KMS-11 (cell line): ENCODE measurements around the gene IFNAR1.

ENCODE experiments used
- H2AFZ ChIP-seq: fragments of 200-600 bp; sonication (generic); 2 replicates; pipeline ENCODE4 v1.6.1; 2016; ENCODE audit warnings: antibody characterized with exemption, mixed run types, low read depth
- H3K27ac ChIP-seq: fragments of 200-600 bp; sonication (generic); 2 replicates; pipeline ENCODE4 v1.6.1; 2016; ENCODE audit warnings: mild to moderate bottlenecking, mixed run types
- H3K27me3 ChIP-seq: fragments of 200-600 bp; sonication (generic); 2 replicates; pipeline ENCODE4 v1.6.1; 2017; ENCODE audit warnings: mild to moderate bottlenecking, low read depth, mixed run types, moderate library complexity; ENCODE audit not compliant: insufficient read depth
- H3K36me3 ChIP-seq: fragments of 200-600 bp; sonication (generic); 2 replicates; pipeline ENCODE4 v1.6.1; 2017; ENCODE audit warnings: mild to moderate bottlenecking, mixed run types; ENCODE audit not compliant: insufficient read depth
- H3K4me1 ChIP-seq: fragments of 200-600 bp; sonication (generic); 2 replicates; pipeline ENCODE4 v1.6.1; 2016; ENCODE audit warnings: mild to moderate bottlenecking, low read depth, mixed run types; ENCODE audit not compliant: poor library complexity, severe bottlenecking
- H3K4me2 ChIP-seq: fragments of 200-600 bp; sonication (generic); 2 replicates; pipeline ENCODE4 v1.7.0; 2016; ENCODE audit warnings: mild to moderate bottlenecking, mixed run types
- H3K4me3 ChIP-seq: fragments of 200-600 bp; sonication (generic); IDR thresholded peaks from 2 replicates; pipeline ENCODE4 v1.6.1; 2017; ENCODE audit warnings: low read depth, low read length, mixed read lengths; ENCODE audit not compliant: insufficient read depth
- H3K79me2 ChIP-seq: fragments of 200-600 bp; sonication (generic); 2 replicates; pipeline ENCODE4 v1.6.1; 2016; ENCODE audit warnings: low read depth, mixed run types; ENCODE audit not compliant: insufficient read depth
- H3K9ac ChIP-seq: fragments of 200-600 bp; sonication (generic); 2 replicates; pipeline ENCODE4 v1.6.1; 2016; ENCODE audit warnings: mild to moderate bottlenecking, mixed run types
- H4K20me1 ChIP-seq: fragments of 200-600 bp; sonication (generic); 2 replicates; pipeline ENCODE4 v1.6.1; 2016; ENCODE audit warnings: mild to moderate bottlenecking, mixed run types; ENCODE audit not compliant: insufficient read depth
- CTCF ChIP-seq: fragments of 200-600 bp; sonication (generic); conservative IDR thresholded peaks from 2 replicates; pipeline ENCODE4 v1.6.1; 2017; ENCODE audit warnings: low read depth, mild to moderate bottlenecking, antibody characterized with exemption, low read length, moderate library complexity, mixed read lengths

IFNAR1 gene

GRCh38 chr21:33308586-33309490 lies 15.9 kb upstream of the IFNAR1 start:
- peaks cover 55% of the 10 kb centered on the region for H3K4me1 ChIP-seq
- no peak overlapping the region for H3K4me3 ChIP-seq
- H3K36me3 ChIP-seq = no peaks in the 10 kb centered on the region
- no peaks in the 10 kb centered on the region for H3K27me3 ChIP-seq
- H2AFZ ChIP-seq = peak overlapping the region; percentile 3; the same call in 1 of the 2 replicates
- no peaks in the 10 kb centered on the region for H4K20me1 ChIP-seq
- no peak overlapping the region for H3K9ac ChIP-seq
- peak overlapping the region; percentile 68 for H3K4me2 ChIP-seq
- peak overlapping the region; percentile 36 for H3K27ac ChIP-seq
- H3K79me2 ChIP-seq = no peaks in the 10 kb centered on the region
- peak; percentile 47 for TF ChIP-seq CTCF

DNA sequence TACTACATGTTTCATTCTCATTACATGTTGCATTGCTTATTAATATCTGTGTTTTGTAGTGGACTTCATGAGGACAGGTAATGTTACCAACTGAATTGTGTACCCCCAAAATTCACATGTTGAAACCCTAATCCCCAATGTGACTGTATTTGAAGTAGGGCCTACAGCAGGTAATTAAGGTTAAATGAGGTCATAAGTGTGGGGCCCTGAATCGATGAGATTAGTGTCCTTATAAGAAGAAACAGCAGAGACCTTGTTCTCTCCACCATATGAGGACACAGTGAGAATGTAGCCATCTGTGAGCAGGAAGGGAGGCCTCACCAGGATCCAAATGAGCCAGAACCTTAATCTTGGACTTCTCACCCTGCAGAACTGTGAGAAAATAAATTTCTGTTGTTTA lies 15.0 kb upstream of the IFNAR1 start:
- Histone ChIP-seq H3K4me1 (peaks cover 64% of the 10 kb centered on the region), H3K27ac (peak overlapping the region; percentile 36; the same call in 1 of the 2 replicates), H3K36me3 (no peaks in the 10 kb centered on the region), H3K79me2 (no peaks in the 10 kb centered on the region), H2AFZ (no peak overlapping the region), H3K9ac (no peak overlapping the region), H3K27me3 (no peaks in the 10 kb centered on the region), H4K20me1 (no peaks in the 10 kb centered on the region), H3K4me3 (no peak overlapping the region), H3K4me2 (peak overlapping the region; percentile 68)
- TF ChIP-seq CTCF = no peak

GRCh38 chr21:33312121-33312520 lies 12.6 kb upstream of the IFNAR1 start:
- no peaks in the 10 kb centered on the region for H3K36me3 ChIP-seq
- no peak for TF ChIP-seq CTCF
- H3K9ac ChIP-seq = no peak overlapping the region
- no peaks in the 10 kb centered on the region for H3K79me2 ChIP-seq
- no peaks in the 10 kb centered on the region for H4K20me1 ChIP-seq
- no peak overlapping the region for H2AFZ ChIP-seq
- H3K27me3 ChIP-seq = no peaks in the 10 kb centered on the region
- H3K4me1 ChIP-seq = peaks cover 62% of the 10 kb centered on the region
- H3K4me3 ChIP-seq = no peak overlapping the region
- no peak overlapping the region for H3K4me2 ChIP-seq
- no peak overlapping the region for H3K27ac ChIP-seq

DNA sequence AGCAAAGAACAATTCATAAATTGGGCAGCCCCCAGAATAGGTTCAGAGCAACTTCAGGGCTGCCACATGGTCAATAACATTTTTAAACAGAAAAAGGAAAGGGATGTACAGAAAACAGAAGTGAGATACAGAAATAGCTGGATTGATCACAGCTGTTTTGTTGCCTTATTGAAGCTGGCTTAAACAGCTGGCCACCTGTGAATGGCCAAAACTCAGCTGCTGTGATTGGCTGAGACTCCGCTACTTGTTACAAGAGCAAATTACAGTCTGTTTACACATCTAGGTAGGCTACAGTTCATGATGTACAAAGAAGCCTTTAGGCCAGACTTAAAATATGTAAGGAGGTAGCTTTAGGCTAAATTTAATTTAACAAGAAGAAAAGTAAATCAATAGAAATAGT lies 11.6 kb upstream of the IFNAR1 start:
- no peaks in the 10 kb centered on the region for H3K27me3 ChIP-seq
- no peak overlapping the region for H3K4me3 ChIP-seq
- H4K20me1 ChIP-seq = no peaks in the 10 kb centered on the region
- no peak overlapping the region for H3K9ac ChIP-seq
- TF ChIP-seq CTCF = no peak
- no peak overlapping the region for H3K27ac ChIP-seq
- H3K4me1 ChIP-seq = peaks cover 51% of the 10 kb centered on the region
- no peak overlapping the region for H2AFZ ChIP-seq
- no peaks in the 10 kb centered on the region for H3K36me3 ChIP-seq
- no peaks in the 10 kb centered on the region for H3K79me2 ChIP-seq
- no peak overlapping the region for H3K4me2 ChIP-seq
